GM19395 (cell line): ENCODE results near the gene INTS6L.

Experiments
- ATAC-seq: cut with Tn5 transposase; IDR thresholded peaks from one replicate; pipeline ENCODE4 v1.9.1; 2021; ENCODE audit warnings: mild to moderate bottlenecking, moderate library complexity; ENCODE audit not compliant: unreplicated experiment

INTS6L gene

GRCh38 chrX:135520553-135521404 is at the start of gene INTS6L:
TSS of gene INTS6L (plus strand) at chrX:135520660. CDS start at chrX:135520993, 333 bp downstream.
- peak; percentile 86 for ATAC-seq

- no peak for ATAC-seq
These were observed 44.1 kb upstream of the INTS6L start for GRCh38 chrX:135476378-135476777.

GRCh38 chrX:135477576-135477975 is 42.9 kb upstream of the INTS6L start:
- ATAC-seq = no peak

GRCh38 chrX:135480076-135480475 is 40.4 kb upstream of the INTS6L start:
- ATAC-seq = no peak

GRCh38 chrX:135481696-135482179 is 38.7 kb upstream of the INTS6L start:
- no peak for ATAC-seq

GRCh38 chrX:135484641-135485289 is 35.7 kb upstream of the INTS6L start:
- ATAC-seq = no peak

- ATAC-seq = peak; percentile 88
These were observed 30.9 kb upstream of the INTS6L start for GRCh38 chrX:135489542-135489941.

- no peak for ATAC-seq
These were observed 29.4 kb upstream of the INTS6L start for GRCh38 chrX:135490979-135491514.

- ATAC-seq = no peak
These were observed 26.0 kb upstream of the INTS6L start for GRCh38 chrX:135494453-135494852.

- ATAC-seq = no peak
These were observed 22.7 kb upstream of the INTS6L start for GRCh38 chrX:135497736-135498135.

GRCh38 chrX:135498236-135498635 is 22.2 kb upstream of the INTS6L start:
- no peak for ATAC-seq

- no peak for ATAC-seq
These were observed 15.1 kb upstream of the INTS6L start for GRCh38 chrX:135505351-135505750.

GRCh38 chrX:135509885-135510284 is 10.6 kb upstream of the INTS6L start:
- no peak for ATAC-seq

GRCh38 chrX:135512508-135513129 is 7.8 kb upstream of the INTS6L start:
- no peak for ATAC-seq

- no peak for ATAC-seq
These were observed 7.3 kb upstream of the INTS6L start for GRCh38 chrX:135513130-135513515.

GRCh38 chrX:135516376-135516775 is 4.1 kb upstream of the INTS6L start:
- ATAC-seq = no peak

- ATAC-seq = no peak
These were observed 2.3 kb upstream of the INTS6L start for GRCh38 chrX:135518161-135518560.

GRCh38 chrX:135520022-135520552 is 373 bp upstream of the INTS6L start:
- peak; percentile 17 for ATAC-seq

GRCh38 chrX:135521405-135522131 is 1.1 kb downstream of the INTS6L start:
- peak; percentile 52 for ATAC-seq

- ATAC-seq = no peak
These were observed 1.7 kb downstream of the INTS6L start for GRCh38 chrX:135522132-135522530.
